SW 1271 (cell line): Measurements from ENCODE around the gene TUBD1.
"Not testable (repeated sequence)": the region's sequence is repeated elsewhere in the genome, so short reads cannot be mapped to it uniquely, and the experiment has no call there.

Experiments used
- DNase-seq, 2 experiments: peaks; one replicate each; lab custom pipeline; 2025; lab: John Stamatoyannopoulos, UW

The TUBD1 gene

GRCh38 chr17:59874376-59874775 lies 18.4 kb downstream of the TUBD1 start:
- no peak for DNase-seq

GRCh38 chr17:59873414-59873813 lies 19.3 kb downstream of the TUBD1 start:
- DNase-seq = not testable (repeated sequence)

GRCh38 chr17:59872351-59872750 lies 20.4 kb downstream of the TUBD1 start:
- DNase-seq = no peak

GRCh38 chr17:59870482-59870881 lies 22.3 kb downstream of the TUBD1 start:
- no peak for DNase-seq

GRCh38 chr17:59869941-59870218 lies 22.9 kb downstream of the TUBD1 start:
- DNase-seq = no peak

- no peak for DNase-seq
Observed at GRCh38 chr17:59863616-59864015, 29.1 kb downstream of the TUBD1 start.

GRCh38 chr17:59859444-59860025 lies 33.2 kb downstream of the TUBD1 start:
- DNase-seq = peak in 1 of 2 experiments; percentile 52

GRCh38 chr17:59858932-59859331 lies 33.8 kb downstream of the TUBD1 start:
- DNase-seq = no peak

GRCh38 chr17:59858167-59858816 lies 34.5 kb downstream of the TUBD1 start:
- DNase-seq = no peak

GRCh38 chr17:59856859-59857794 lies 35.6 kb downstream of the TUBD1 start:
- DNase-seq = no peak

- DNase-seq = not testable (repeated sequence)
Observed at GRCh38 chr17:59853919-59854729, 38.6 kb downstream of the TUBD1 start.

GRCh38 chr17:59853168-59853918 lies 39.4 kb downstream of the TUBD1 start:
- DNase-seq = peak; percentile 64 to 77

- not testable (repeated sequence) for DNase-seq
Observed at GRCh38 chr17:59852847-59853167, 39.9 kb downstream of the TUBD1 start.

- DNase-seq = no peak
Observed at GRCh38 chr17:59851439-59852375, 41.0 kb downstream of the TUBD1 start.

- not testable (repeated sequence) for DNase-seq
Observed at GRCh38 chr17:59850311-59850710, 42.4 kb downstream of the TUBD1 start.

GRCh38 chr17:59848778-59849177 lies 44.0 kb downstream of the TUBD1 start:
- DNase-seq = no peak

- no peak for DNase-seq
Observed at GRCh38 chr17:59848385-59848668, 44.4 kb downstream of the TUBD1 start.

- DNase-seq = no peak
Observed at GRCh38 chr17:59846394-59847165, 46.2 kb downstream of the TUBD1 start.

GRCh38 chr17:59845595-59846393 lies 46.9 kb downstream of the TUBD1 start:
- DNase-seq = no peak
